Measurements from ENCODE around the gene PDZD4. TPM values are rescaled to one million over a fixed set of nuclear protein-coding genes. Genes with fewer than 3 reads are reported as not detected.
A peak's percentile ranks its signal among the peaks of the same experiment; 100 is the strongest.

The PDZD4 gene
- total and polyA plus RNA-seq, 4 donors, result 49.2 to 243 (median 142) TPM

GRCh38 chrX:153828308-153828707, 2.0 kb downstream of the PDZD4 start:
- 29% methylated on average over 13 of the region's 17 CpGs for WGBS (ENCODE audit: insufficient coverage)
- H3K27ac ChIP-seq (ENCODE audit: low read depth, low read length), result peak overlapping the region; percentile 1
- H3K9me3 ChIP-seq (ENCODE audit: control insufficient read depth, insufficient read depth, low read length), result no peaks in the 10 kb centered on the region

GRCh38 chrX:153827903-153828302, 2.4 kb downstream of the PDZD4 start:
- Histone ChIP-seq H3K36me3 (ENCODE audit: control insufficient read depth, insufficient read depth, low read length) (peaks cover 3% of the 10 kb centered on the region), H3K4me3 (ENCODE audit: low read depth, low read length) (no peak overlapping the region), H3K4me1 (ENCODE audit: control insufficient read depth, insufficient read depth, low read length) (peaks cover 28% of the 10 kb centered on the region), H3K27me3 (ENCODE audit: control insufficient read depth, insufficient read depth, low read length) (no peaks in the 10 kb centered on the region), H3K27ac (ENCODE audit: low read depth, low read length) (no peak overlapping the region), H3K9me3 (ENCODE audit: control insufficient read depth, insufficient read depth, low read length) (no peaks in the 10 kb centered on the region)
- WGBS (ENCODE audit: insufficient coverage), result 59% methylated on average over 9 of the region's 9 CpGs
- no peak for DNase-seq (ENCODE audit: low read depth in 4 of 6, low spot score in 6 of 6)

More at GRCh38 chrX:153828308-153828707, 2.0 kb downstream of the PDZD4 start:
- Histone ChIP-seq H3K4me1 (ENCODE audit: control insufficient read depth, insufficient read depth, low read length) (peaks cover 28% of the 10 kb centered on the region), H3K36me3 (ENCODE audit: control insufficient read depth, insufficient read depth, low read length) (peaks cover 3% of the 10 kb centered on the region), H3K27me3 (ENCODE audit: control insufficient read depth, insufficient read depth, low read length) (no peaks in the 10 kb centered on the region), H3K4me3 (ENCODE audit: low read depth, low read length) (peak overlapping the region; percentile 41)
- DNase-seq (ENCODE audit: low read depth in 4 of 6, low spot score in 6 of 6), result no peak

- WGBS (ENCODE audit: insufficient coverage), result 100% methylated on average over 1 of the region's 3 CpGs
- H3K36me3 ChIP-seq (ENCODE audit: control insufficient read depth, insufficient read depth, low read length), result peaks cover 3% of the 10 kb centered on the region
- no peak overlapping the region for H3K27ac ChIP-seq (ENCODE audit: low read depth, low read length)
- no peak overlapping the region for H3K4me3 ChIP-seq (ENCODE audit: low read depth, low read length)
- H3K27me3 ChIP-seq (ENCODE audit: control insufficient read depth, insufficient read depth, low read length), result no peaks in the 10 kb centered on the region
- DNase-seq (ENCODE audit: low read depth in 4 of 6, low spot score in 6 of 6), result no peak
- no peaks in the 10 kb centered on the region for H3K9me3 ChIP-seq (ENCODE audit: control insufficient read depth, insufficient read depth, low read length)
- peaks cover 33% of the 10 kb centered on the region for H3K4me1 ChIP-seq (ENCODE audit: control insufficient read depth, insufficient read depth, low read length)
Measured at GRCh38 chrX:153827016-153827415, 3.3 kb downstream of the PDZD4 start.

GRCh38 chrX:153825042-153825441, 5.3 kb downstream of the PDZD4 start:
- peaks cover 3% of the 10 kb centered on the region for H3K36me3 ChIP-seq (ENCODE audit: control insufficient read depth, insufficient read depth, low read length)
- H3K9me3 ChIP-seq (ENCODE audit: control insufficient read depth, insufficient read depth, low read length), result no peaks in the 10 kb centered on the region
- no peaks in the 10 kb centered on the region for H3K27me3 ChIP-seq (ENCODE audit: control insufficient read depth, insufficient read depth, low read length)
- no peak overlapping the region for H3K27ac ChIP-seq (ENCODE audit: low read depth, low read length)
- DNase-seq (ENCODE audit: low read depth in 4 of 6, low spot score in 6 of 6), result no peak
- peaks cover 32% of the 10 kb centered on the region for H3K4me1 ChIP-seq (ENCODE audit: control insufficient read depth, insufficient read depth, low read length)
- H3K4me3 ChIP-seq (ENCODE audit: low read depth, low read length), result no peak overlapping the region
- WGBS (ENCODE audit: insufficient coverage), result 75% methylated on average over 7 of the region's 8 CpGs

GRCh38 chrX:153824348-153824747, 6.0 kb downstream of the PDZD4 start:
- 71% methylated on average over 1 of the region's 10 CpGs for WGBS (ENCODE audit: insufficient coverage)
- no peaks in the 10 kb centered on the region for H3K27me3 ChIP-seq (ENCODE audit: control insufficient read depth, insufficient read depth, low read length)

GRCh38 chrX:153821066-153821465, 9.3 kb downstream of the PDZD4 start:
- WGBS (ENCODE audit: insufficient coverage), result 87% methylated on average over 5 of the region's 9 CpGs
- no peak for DNase-seq (ENCODE audit: low read depth in 4 of 6, low spot score in 6 of 6)
- no peak overlapping the region for H3K27ac ChIP-seq (ENCODE audit: low read depth, low read length)
- no peaks in the 10 kb centered on the region for H3K36me3 ChIP-seq (ENCODE audit: control insufficient read depth, insufficient read depth, low read length)
- peaks cover 43% of the 10 kb centered on the region for H3K4me1 ChIP-seq (ENCODE audit: control insufficient read depth, insufficient read depth, low read length)
- H3K27me3 ChIP-seq (ENCODE audit: control insufficient read depth, insufficient read depth, low read length), result no peaks in the 10 kb centered on the region
- no peaks in the 10 kb centered on the region for H3K9me3 ChIP-seq (ENCODE audit: control insufficient read depth, insufficient read depth, low read length)
- H3K4me3 ChIP-seq (ENCODE audit: low read depth, low read length), result no peak overlapping the region

More at GRCh38 chrX:153824348-153824747, 6.0 kb downstream of the PDZD4 start:
- Histone ChIP-seq H3K4me1 (ENCODE audit: control insufficient read depth, insufficient read depth, low read length) (peaks cover 35% of the 10 kb centered on the region), H3K4me3 (ENCODE audit: low read depth, low read length) (no peak overlapping the region), H3K36me3 (ENCODE audit: control insufficient read depth, insufficient read depth, low read length) (peaks cover 3% of the 10 kb centered on the region), H3K9me3 (ENCODE audit: control insufficient read depth, insufficient read depth, low read length) (no peaks in the 10 kb centered on the region), H3K27ac (ENCODE audit: low read depth, low read length) (no peak overlapping the region)
- DNase-seq (ENCODE audit: low read depth in 4 of 6, low spot score in 6 of 6), result no peak

GRCh38 chrX:153820601-153821000, 9.7 kb downstream of the PDZD4 start:
- DNase-seq (ENCODE audit: low read depth in 4 of 6, low spot score in 6 of 6), result peak in 1 of 6 donors; percentile 42
- Histone ChIP-seq H3K4me3 (ENCODE audit: low read depth, low read length) (no peak overlapping the region), H3K27me3 (ENCODE audit: control insufficient read depth, insufficient read depth, low read length) (no peaks in the 10 kb centered on the region), H3K36me3 (ENCODE audit: control insufficient read depth, insufficient read depth, low read length) (no peaks in the 10 kb centered on the region), H3K4me1 (ENCODE audit: control insufficient read depth, insufficient read depth, low read length) (peaks cover 43% of the 10 kb centered on the region), H3K9me3 (ENCODE audit: control insufficient read depth, insufficient read depth, low read length) (no peaks in the 10 kb centered on the region), H3K27ac (ENCODE audit: low read depth, low read length) (no peak overlapping the region)
- 79% methylated on average over 5 of the region's 7 CpGs for WGBS (ENCODE audit: insufficient coverage)

GRCh38 chrX:153819384-153820040, 10.8 kb downstream of the PDZD4 start:
- Histone ChIP-seq H3K27me3 (ENCODE audit: control insufficient read depth, insufficient read depth, low read length) (no peaks in the 10 kb centered on the region), H3K27ac (ENCODE audit: low read depth, low read length) (peak overlapping the region; percentile 50), H3K36me3 (ENCODE audit: control insufficient read depth, insufficient read depth, low read length) (no peaks in the 10 kb centered on the region), H3K9me3 (ENCODE audit: control insufficient read depth, insufficient read depth, low read length) (no peaks in the 10 kb centered on the region), H3K4me3 (ENCODE audit: low read depth, low read length) (peak overlapping the region; percentile 38), H3K4me1 (ENCODE audit: control insufficient read depth, insufficient read depth, low read length) (peaks cover 38% of the 10 kb centered on the region)
- WGBS (ENCODE audit: insufficient coverage), result 45% methylated on average over 19 of the region's 23 CpGs
- DNase-seq (ENCODE audit: low read depth in 4 of 6, low spot score in 6 of 6), result peak in 2 of 6 donors; percentile 22 to 25

GRCh38 chrX:153818571-153819383, 11.6 kb downstream of the PDZD4 start:
- Histone ChIP-seq H3K27me3 (ENCODE audit: control insufficient read depth, insufficient read depth, low read length) (no peaks in the 10 kb centered on the region), H3K27ac (ENCODE audit: low read depth, low read length) (peak overlapping the region; percentile 50), H3K4me3 (ENCODE audit: low read depth, low read length) (peak overlapping the region; percentile 38), H3K9me3 (ENCODE audit: control insufficient read depth, insufficient read depth, low read length) (no peaks in the 10 kb centered on the region), H3K36me3 (ENCODE audit: control insufficient read depth, insufficient read depth, low read length) (no peaks in the 10 kb centered on the region), H3K4me1 (ENCODE audit: control insufficient read depth, insufficient read depth, low read length) (peaks cover 38% of the 10 kb centered on the region)
- WGBS (ENCODE audit: insufficient coverage), result 13% methylated on average over 67 of the region's 67 CpGs
- DNase-seq (ENCODE audit: low read depth in 4 of 6, low spot score in 6 of 6), result peak in 2 of 6 donors; percentile 77 to 82

Data from spinal cord (tissue), 10 donors.